Measurements from ENCODE around the gene CRYBG1. TPM values are rescaled to one million over a fixed set of nuclear protein-coding genes. Genes with fewer than 3 reads are reported as not detected.

The CRYBG1 gene
- total and polyA plus RNA-seq, 2 donors (not counting 1 experiment from before 2014, with no cell fraction given) = 9.6 to 47.0 TPM

DNA sequence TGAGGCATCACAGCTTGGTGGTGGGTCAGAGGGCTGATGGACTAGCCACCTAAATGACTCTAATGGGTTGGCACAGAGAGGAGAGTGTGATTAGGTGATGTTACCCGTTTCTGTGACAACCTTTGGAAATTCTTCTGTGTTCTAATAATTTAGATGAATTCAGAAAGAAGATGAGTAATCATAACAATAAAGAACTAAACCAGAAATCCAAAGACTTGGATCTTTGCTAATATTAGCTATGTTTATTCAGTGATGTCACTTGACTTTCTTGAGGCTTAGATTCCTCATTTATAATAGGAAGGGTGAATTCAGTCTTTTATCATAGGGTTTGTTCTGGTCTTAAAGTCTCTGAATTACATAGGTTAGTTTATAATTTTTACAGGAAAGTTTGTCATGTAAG, 19.9 kb downstream of the CRYBG1 start:
- TF ChIP-seq, protein P1, sequence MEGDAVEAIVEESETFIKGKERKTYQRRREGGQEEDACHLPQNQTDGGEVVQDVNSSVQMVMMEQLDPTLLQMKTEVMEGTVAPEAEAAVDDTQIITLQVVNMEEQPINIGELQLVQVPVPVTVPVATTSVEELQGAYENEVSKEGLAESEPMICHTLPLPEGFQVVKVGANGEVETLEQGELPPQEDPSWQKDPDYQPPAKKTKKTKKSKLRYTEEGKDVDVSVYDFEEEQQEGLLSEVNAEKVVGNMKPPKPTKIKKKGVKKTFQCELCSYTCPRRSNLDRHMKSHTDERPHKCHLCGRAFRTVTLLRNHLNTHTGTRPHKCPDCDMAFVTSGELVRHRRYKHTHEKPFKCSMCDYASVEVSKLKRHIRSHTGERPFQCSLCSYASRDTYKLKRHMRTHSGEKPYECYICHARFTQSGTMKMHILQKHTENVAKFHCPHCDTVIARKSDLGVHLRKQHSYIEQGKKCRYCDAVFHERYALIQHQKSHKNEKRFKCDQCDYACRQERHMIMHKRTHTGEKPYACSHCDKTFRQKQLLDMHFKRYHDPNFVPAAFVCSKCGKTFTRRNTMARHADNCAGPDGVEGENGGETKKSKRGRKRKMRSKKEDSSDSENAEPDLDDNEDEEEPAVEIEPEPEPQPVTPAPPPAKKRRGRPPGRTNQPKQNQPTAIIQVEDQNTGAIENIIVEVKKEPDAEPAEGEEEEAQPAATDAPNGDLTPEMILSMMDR (IDR thresholded peaks at IDR 0.05) = no peak
- no peak for TF ChIP-seq EZH2 (IDR thresholded peaks at IDR 0.05; ENCODE audit: borderline replicate concordance, insufficient read depth, low read depth, low read length, poor library complexity, severe bottlenecking)
- intact Hi-C loops (cut with micrococcal nuclease) = no loop called here
- Histone ChIP-seq H4K20me1 (ENCODE audit: control insufficient read depth, insufficient read depth, low read length, poor library complexity, severe bottlenecking) (no peaks in the 10 kb centered on the region), H3K4me2 (replicated peaks; ENCODE audit: low read depth, low read length, poor library complexity, severe bottlenecking) (no peak overlapping the region), H3K27ac (ENCODE audit: low read length in 2 of 2) (no peak overlapping the region), H3K4me1 (ENCODE audit: control insufficient read depth in 2 of 2, insufficient read depth in 2 of 2, low read length in 2 of 2) (no peaks in the 10 kb centered on the region), H3K36me3 (replicated peaks in 1 of 2; ENCODE audit: control extremely low read depth in 1 of 2, control insufficient read depth in 1 of 2, extremely low read depth in 1 of 2, insufficient read depth in 2 of 2, low read length in 1 of 2) (no peaks in the 10 kb centered on the region), H2AFZ (ENCODE audit: insufficient read depth, low read depth, low read length, poor library complexity, severe bottlenecking) (no peak overlapping the region), H3K4me3 (ENCODE audit: control extremely low read depth in 1 of 5, extremely low read depth in 1 of 5, insufficient read depth in 1 of 5, low read depth in 2 of 5, low read length in 4 of 5) (no peak overlapping the region), H3K9ac (ENCODE audit: low read length) (no peak overlapping the region), H3K27me3 (replicated peaks in 1 of 4; ENCODE audit: control extremely low read depth in 1 of 4, control insufficient read depth in 3 of 4, insufficient read depth in 4 of 4, low read length in 3 of 4) (peaks cover 0 to 3% (median 0%) of the 10 kb centered on the region in 4 experiments), H3K9me3 (ENCODE audit: control extremely low read depth in 1 of 3, control insufficient read depth in 2 of 3, insufficient read depth in 1 of 3, low read length in 2 of 3) (no peaks in the 10 kb centered on the region), H3K79me2 (ENCODE audit: control insufficient read depth, insufficient read depth, low read length) (no peaks in the 10 kb centered on the region)
- H3K9me3 Mint-ChIP-seq (ENCODE audit: insufficient read depth) = no peaks in the 10 kb centered on the region
- peaks cover 3% of the 10 kb centered on the region for H3K4me1 Mint-ChIP-seq
- peaks cover 16% of the 10 kb centered on the region for H3K27me3 Mint-ChIP-seq
- WGBS (ENCODE audit: insufficient coverage) = no CpG with 5 or more reads among the region's 1 CpG
- CTCF ChIA-PET = no interaction called here
- ATAC-seq (ENCODE audit: low read depth) = no peak
- no peak overlapping the region for H3K4me3 Mint-ChIP-seq
- H3K27ac Mint-ChIP-seq = no peak overlapping the region
- POLR2A ChIA-PET = no interaction called here
- no peak for DNase-seq

DNA sequence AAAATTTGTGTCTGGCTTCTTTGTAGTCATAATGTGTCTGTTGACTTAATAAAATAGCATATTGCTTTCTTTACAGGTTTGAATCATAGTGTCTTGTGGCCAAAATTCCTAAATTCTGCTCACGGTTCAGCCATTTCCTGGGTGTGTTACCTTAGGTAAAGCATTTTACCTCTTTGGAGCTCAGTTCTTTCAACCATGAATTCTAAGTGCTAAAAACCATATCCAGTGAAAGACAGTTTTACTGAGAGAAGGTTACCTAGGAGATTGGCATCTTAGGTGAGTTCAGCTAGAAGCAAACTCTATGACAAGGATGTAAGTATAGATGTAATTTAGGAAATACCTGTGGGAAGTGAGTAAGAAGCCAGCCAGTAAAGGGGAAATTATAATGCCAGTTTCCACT, 20.7 kb downstream of the CRYBG1 start:
- Histone ChIP-seq H3K4me2 (replicated peaks; ENCODE audit: low read depth, low read length, poor library complexity, severe bottlenecking) (no peak overlapping the region), H4K20me1 (ENCODE audit: control insufficient read depth, insufficient read depth, low read length, poor library complexity, severe bottlenecking) (no peaks in the 10 kb centered on the region), H3K9me3 (ENCODE audit: control extremely low read depth in 1 of 3, control insufficient read depth in 2 of 3, insufficient read depth in 1 of 3, low read length in 2 of 3) (no peaks in the 10 kb centered on the region), H3K79me2 (ENCODE audit: control insufficient read depth, insufficient read depth, low read length) (no peaks in the 10 kb centered on the region), H3K4me3 (ENCODE audit: control extremely low read depth in 1 of 5, extremely low read depth in 1 of 5, insufficient read depth in 1 of 5, low read depth in 2 of 5, low read length in 4 of 5) (no peak overlapping the region), H3K4me1 (ENCODE audit: control insufficient read depth in 2 of 2, insufficient read depth in 2 of 2, low read length in 2 of 2) (no peaks in the 10 kb centered on the region), H3K9ac (ENCODE audit: low read length) (no peak overlapping the region), H2AFZ (ENCODE audit: insufficient read depth, low read depth, low read length, poor library complexity, severe bottlenecking) (no peak overlapping the region), H3K36me3 (replicated peaks in 1 of 2; ENCODE audit: control extremely low read depth in 1 of 2, control insufficient read depth in 1 of 2, extremely low read depth in 1 of 2, insufficient read depth in 2 of 2, low read length in 1 of 2) (no peaks in the 10 kb centered on the region), H3K27me3 (replicated peaks in 1 of 4; ENCODE audit: control extremely low read depth in 1 of 4, control insufficient read depth in 3 of 4, insufficient read depth in 4 of 4, low read length in 3 of 4) (peaks cover 0 to 3% (median 0%) of the 10 kb centered on the region in 4 experiments), H3K27ac (ENCODE audit: low read length in 2 of 2) (no peak overlapping the region)
- DNase-seq (no peak), ATAC-seq (ENCODE audit: low read depth) (no peak)
- ChIA-PET POLR2A (no interaction called here), CTCF (no interaction called here)
- WGBS (ENCODE audit: insufficient coverage) = no CpG with 5 or more reads among the region's 1 CpG
- intact Hi-C loops (cut with micrococcal nuclease) = no loop called here
- Mint-ChIP-seq H3K27ac (no peak overlapping the region), H3K4me3 (no peak overlapping the region), H3K27me3 (peaks cover 15% of the 10 kb centered on the region), H3K9me3 (ENCODE audit: insufficient read depth) (no peaks in the 10 kb centered on the region), H3K4me1 (peaks cover 3% of the 10 kb centered on the region)
- TF ChIP-seq, protein P1 (IDR thresholded peaks at IDR 0.05) = no peak
- no peak for TF ChIP-seq EZH2 (IDR thresholded peaks at IDR 0.05; ENCODE audit: borderline replicate concordance, insufficient read depth, low read depth, low read length, poor library complexity, severe bottlenecking)

Data from B cell (primary cell).